Activated CD4-positive, alpha-beta T cell treated with anti-CD3 and anti-CD28 coated beads for 4 hours (primary cell): Measurements from ENCODE around the gene CYP26B1.

ENCODE experiments used
- DNase-seq, 2 donors: peaks; one replicate each; pipeline ENCODE4 v3.0.0-alpha.2; 2020

The CYP26B1 gene

DNA sequence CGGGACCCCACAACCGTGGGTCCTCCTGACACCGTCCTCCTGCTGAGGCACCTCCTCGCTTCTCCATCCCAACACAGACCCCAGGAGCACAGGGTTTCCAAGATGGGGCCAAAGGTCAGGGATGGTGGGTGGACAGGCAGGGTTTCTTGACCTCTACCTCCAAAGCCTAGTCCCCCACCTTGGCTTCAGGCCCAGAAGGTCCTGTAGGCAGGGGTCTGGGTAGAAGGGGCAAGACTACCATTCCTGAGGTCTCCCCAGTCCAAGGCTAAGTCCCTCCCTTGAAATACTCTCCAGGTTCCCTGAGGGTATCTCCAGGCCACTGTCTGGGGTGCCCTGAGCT is 7.1 kb downstream of the CYP26B1 start:
- no peak for DNase-seq

DNA sequence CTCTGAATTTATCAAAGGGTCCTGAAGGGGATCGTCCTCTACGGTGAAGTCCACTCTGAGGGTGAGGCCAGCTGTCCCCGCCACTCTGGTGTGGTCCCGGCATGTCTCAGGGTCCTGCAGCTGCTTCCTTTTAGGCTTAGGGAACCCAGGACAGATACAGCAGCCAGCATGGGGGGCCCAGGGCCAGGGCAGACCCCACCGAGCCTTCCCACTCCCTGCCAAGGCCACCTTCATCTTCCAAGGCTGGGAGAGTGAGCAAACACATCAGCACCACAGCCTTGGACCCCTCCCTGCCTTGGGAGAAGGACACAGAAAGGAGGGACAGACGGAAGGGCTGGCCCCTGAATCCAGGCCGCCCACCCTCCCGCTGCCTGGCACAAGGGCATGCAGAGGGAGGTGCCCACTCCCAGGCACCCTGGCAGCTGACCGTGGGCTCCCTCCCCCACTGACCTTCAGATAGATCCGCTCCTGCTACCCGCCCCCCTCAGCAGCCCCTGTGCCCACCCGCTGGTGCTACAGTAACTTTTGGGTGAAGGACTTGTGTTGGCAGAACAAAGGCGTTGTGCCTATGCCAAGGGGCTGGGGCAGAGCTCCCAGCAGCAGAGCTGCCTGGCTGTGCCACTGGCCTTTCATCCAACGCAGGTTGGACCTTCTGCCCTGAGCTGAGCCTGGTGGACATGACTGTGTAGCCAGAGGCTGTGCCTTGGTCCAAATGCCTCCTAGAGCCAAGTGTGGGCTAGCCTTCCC is 7.6 kb downstream of the CYP26B1 start:
- DNase-seq = no peak

DNA sequence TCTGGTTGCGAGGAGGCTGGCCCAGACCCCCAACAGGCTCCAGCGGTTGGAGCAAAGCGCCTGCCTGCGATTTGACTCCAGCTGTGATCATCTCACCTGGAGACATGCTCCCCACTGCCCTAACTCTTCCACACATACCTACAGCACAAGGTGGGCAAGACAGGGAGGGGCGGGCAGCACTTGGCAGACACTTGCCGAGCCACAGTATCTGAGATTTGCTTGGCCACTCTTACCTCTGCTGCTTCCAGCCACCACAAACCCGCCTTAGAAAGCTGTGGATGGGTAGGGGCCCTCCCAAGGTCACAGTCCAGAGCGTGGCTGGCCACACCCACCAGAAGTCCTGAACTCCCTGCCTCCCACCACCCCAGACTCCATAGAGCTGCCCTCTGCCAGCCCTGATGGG is 8.2 kb downstream of the CYP26B1 start:
- DNase-seq = no peak

DNA sequence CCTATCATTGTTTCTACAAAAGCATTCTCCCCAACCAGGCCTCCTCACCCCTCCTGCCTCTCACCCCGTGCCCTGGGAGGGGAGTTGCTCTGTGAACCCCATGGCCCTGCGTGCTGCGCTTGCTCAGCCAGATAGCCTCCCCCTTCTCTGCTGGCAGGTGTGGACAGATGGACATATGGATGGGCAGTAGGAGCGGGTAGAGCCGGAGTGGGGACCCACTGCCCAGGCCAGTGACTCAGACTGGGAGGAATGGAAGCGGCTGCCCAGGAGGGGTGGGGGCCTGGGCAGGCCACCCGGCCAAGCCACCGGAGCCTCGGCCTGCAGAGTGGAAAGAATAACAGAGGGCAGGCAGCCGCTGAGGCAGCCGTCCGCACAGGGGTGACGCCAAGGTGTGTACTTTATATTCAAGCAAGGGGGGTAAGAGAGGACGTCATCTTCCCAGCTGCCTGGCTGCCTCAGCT is 8.7 kb downstream of the CYP26B1 start:
- DNase-seq = no peak

DNA sequence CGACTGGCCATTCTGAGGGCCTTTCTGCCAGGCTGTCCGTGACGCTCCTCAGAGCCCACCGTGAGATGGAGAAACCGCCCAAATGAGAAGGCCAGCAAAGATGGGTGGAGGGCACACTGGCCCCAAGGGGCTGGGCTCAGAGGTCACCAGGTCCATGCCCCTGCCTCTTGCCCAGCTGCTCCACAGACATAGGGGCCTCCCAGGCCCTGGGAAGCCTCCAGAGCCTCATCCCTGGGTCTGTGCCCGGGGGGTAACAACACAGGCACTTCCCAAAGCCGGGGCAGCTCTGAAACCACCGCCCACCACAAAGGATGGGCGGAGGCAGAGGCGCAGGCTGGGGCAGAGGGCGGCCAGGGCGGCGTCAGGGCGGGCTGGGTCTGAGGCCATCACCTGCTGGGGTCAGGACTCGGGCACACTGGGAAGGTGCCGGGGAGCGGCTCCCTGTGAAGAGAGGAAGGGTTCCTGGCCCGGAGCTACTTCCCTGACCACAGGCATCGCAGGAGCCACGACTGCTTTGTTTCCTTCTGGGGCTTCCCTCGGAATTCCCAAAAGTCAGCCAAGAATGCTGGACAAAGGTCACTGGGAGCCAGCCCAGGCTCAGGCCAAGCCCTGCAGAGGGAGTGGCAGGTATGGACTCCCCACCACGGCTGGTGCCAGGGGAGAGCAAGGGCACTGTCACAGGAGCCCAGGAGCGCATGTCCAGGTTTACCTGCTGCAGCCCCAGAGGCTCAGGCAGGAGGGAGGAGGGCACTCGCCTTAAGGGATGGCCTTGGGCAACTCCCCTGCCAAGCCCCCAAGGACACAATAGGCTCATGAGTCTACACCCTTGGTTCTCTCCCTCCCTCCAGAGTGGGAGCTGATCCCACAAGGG is 9.4 kb downstream of the CYP26B1 start:
- DNase-seq = no peak

DNA sequence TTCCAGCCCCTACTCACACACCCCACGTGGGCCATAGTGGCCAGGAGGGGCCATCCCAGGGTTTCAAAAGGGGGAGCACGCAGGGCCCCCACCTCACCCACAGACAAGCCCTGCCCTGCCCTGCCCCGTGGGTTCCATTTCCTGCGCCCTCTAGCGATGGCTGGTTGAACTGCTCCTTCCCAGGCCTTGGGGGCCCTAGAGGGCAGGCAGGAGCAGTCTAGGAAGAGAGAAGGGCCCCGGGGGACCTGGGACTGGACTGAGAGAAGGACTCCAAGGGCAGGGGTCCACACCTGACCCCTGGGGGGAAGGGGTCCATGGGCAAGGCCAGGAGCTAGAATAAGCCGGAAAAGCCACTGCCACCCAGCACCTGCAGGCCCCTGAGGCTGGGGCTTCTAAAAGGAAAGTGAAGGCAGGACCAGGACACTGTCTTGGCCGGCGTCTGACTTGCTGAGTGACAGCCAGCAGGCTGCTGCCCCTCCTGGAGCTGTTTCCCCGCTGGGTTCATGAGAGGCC is 10.1 kb downstream of the CYP26B1 start:
- DNase-seq = peak; percentile 35 to 56

DNA sequence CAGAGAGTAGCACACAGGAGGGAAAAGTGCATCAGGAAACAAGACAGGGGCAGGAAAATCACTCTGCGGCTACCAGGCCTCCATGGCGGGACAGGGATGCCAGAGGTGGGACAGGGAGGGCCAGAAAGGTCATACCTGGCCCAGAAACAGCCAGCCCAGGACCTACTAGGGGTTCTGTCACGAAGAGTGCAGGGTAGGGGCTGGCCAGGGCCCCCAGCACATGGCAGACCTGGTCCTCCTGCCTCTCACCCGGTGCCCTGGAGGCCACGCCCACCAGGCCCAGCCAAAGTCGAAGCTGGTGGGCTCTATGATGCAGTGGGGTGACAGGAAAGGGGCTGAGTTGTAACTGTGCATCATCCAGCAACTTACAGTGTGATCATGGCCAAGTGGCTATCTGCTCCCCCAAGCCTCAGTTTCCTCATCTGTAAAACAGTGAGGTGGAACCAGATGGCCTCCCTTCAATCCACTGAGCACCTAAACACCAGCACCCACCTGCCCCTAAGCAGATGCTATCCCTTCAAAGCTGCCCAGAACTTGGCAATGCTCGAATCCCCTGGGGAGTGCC is 10.6 kb downstream of the CYP26B1 start:
- DNase-seq = no peak

DNA sequence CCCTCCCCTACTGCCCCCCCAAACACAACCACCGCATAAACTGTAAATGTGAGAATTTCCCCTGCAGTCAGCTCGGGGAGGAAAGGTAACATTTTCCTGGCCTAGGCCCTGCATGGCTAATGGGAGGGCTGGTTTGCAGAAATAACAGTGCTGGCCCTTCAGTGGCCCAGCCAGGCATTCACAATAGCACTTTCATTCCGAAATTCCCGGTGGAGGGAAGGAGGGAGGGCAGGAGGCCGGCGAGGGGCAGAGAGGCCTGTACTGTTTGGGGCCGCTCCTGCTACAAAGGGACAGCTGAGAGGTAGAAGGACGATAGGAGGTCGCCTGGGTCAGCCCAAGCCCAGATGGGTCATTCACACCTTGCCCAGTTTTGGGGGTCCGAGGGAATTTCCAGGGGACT is 11.3 kb downstream of the CYP26B1 start:
- DNase-seq = no peak

DNA sequence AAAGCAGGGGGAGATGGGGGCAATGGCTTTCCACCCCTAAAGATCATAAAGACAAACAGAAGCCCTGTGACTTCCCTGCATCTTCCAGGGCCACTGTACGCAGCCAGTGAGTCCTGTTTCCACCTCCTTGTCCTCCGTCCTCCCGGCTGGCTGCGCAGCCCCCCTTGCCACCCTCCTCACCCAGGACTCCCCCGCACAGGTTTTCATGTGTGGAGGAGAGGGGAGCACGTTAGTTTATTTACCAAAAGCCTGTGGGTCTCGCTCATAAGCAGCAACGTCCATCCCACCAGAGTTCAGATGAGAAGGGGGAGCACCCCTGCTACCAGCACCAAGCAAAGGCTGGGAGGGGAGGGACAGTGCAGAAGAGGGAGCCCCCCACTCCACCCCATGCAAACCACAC is 11.7 kb downstream of the CYP26B1 start:
- no peak for DNase-seq

DNA sequence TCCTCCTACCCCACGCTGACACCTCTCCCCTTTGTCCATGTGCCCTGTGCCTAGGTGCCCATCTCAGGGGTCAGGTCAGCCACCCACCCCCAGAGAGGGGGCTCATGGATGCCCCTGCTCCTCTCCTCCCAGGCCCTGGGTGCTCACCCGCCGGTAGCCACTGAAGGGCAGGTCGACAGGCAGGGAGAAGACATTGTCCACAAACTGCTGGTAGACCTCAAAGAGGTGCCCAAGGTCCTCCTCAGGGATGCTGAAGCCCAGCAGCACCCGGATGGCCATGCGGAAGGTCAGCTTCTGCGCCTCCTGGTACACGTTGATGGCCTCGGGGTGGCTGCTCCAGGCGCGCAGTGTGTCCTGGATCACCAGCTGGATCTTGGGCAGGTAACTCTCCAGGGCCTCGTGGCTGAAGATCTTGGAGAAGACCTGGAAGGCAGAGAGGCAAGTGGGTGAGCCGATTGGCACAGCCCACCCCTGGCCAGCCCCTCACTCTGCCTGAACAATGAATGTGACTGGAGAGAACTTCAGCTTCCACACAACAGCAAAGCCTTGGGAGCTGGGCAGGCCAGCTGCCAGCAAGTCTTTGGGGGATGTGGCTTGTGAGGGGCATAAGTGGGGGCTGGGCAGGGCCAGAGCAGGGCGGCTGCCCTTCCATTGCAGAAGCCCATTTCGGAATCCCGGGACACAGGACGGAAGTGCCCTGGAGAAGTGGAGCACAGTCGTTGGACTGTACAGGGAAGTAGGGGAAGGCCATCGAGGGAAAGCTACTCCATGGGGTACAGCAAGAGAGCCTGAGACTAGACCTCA is 12.5 kb downstream of the CYP26B1 start:
- DNase-seq = no peak

DNA sequence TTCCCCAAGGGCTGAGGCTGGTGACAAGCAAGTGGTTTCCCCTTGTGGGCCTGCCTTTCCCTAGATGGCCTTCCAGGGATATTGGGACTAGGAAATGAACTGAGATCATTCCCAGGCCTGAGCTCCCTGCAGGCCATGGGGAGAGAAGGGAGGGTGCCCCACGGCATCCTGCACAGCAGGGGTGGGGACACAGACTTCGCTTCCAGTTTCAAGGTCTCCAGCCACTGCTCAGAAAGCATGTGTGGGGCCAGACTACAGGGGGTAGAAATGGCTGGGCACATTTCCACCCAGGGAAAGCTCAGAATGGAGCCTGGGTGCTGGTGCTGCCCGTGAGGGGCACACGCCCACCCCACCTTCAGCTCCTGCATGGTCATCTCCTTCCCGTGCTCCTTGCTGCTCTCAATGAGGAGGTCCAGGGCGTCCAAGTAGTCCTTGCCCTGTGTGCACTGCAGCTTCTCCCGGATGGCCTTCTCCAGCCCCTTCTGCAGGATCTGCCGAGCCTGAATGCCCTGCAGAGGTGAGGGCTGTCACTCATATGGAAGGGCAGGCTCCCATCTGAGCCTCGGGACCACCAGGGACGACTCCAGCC is 13.2 kb downstream of the CYP26B1 start:
- no peak for DNase-seq

DNA sequence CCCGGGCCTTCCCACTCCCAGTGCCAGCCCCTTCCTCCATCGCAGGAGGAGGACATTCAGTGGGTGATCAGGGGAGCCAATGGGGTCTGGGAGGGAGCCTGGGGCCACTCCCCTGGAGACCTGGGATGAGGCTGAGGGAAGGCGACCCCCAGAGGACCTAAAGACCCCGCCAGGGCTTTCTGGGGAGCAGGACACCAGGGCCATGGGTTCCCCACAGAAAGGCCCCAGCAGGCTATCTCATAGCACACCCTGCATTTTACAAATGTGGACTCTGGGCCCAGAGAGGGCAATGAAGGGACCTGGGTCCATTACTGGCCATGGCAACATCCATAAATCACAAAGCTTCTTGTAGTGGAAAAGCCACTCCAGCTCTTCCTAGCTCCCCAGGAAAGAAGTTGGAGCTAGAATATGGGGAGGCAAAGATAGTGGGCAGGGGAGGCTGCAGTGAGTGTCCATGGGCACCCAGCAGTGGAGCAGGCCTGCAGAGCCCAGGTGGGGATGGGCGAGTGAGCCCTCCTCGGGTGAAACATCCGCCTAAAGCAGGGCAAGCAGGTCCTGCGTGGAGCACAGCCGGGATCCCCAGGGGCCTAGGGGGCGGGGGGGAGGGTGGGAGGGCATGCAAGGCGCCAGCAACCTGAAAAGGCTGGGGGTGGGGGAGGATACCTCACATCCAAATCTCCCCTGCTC is 13.8 kb downstream of the CYP26B1 start:
- no peak for DNase-seq

DNA sequence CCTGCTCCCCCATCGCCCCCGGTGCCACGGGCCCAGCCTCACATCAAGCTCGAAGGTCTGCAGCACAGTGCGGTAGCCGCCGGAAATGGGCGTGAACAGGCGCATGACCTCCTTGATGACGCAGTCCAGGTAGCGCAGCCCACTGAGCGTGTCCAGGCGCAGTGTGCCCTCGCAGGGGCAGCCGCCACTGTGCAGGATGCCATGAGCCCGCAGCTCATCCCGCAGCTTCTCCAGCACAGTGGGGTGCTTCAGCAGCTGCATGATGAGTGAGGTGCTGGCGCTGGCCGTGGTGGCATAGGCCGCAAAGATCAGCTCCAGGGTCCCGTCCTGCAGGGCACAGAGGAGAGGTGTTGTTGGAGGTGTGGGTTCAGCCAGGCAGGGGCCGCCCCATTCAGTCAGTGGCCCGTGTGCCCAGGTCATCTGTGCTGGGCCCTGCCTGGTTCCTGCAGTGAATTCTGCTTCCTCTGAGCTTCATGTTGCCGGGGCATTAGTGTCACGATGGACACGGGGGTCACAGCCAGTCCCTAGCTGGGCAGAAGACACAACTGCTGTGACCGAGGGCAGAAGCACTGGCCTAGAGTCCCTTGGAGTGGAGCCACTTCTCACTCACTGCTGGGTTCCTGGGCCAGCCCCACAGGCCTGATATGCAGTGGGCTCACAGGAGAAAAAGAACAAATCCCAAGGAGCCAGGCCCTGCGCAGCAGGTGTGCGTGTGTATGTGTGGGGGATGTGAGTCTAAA is 14.5 kb downstream of the CYP26B1 start:
- no peak for DNase-seq

DNA sequence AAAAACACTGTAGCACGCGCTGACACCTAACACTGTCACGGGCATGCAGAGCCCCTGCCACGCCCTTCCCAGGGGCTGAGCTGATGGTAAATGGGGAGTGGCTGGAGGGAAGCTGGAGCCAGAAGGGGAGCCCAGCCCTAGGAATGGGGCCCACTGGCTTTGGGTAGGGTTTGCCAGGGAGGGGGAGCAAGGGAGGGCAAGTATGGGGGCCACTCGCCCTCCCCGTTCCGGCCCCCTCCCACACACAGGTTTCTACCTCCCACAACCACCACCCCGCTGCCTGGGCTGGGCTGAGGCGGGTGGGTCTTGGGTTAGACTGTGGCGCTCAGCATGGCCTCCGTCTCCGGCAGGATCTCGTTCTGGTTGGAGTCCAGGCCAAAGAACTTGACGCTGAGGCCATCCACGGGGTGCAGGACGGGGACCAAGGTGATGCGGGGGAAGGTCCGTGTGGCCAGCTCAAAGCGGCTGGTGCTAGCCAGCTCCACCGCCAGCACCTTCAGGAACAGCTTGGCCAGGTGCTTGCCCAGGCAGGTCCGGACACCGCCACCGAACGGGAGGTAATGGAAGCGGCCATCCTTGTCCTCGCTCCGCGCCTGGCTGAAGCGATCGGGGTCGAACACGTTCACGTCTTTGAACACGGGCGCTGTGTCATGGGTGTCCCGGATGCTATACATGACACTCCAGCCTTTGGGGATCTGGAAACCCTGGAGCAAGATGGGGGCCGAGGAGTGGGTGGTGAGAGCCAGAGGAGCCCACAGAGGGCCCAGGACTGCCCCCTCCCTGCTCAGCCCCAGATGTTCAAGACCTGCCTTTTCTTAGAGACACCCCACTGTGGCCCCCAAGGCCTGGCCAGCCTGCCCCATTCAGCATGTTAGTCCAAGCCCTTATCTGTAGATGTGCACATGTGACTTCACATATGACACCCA is 15.5 kb downstream of the CYP26B1 start:
- no peak for DNase-seq

DNA sequence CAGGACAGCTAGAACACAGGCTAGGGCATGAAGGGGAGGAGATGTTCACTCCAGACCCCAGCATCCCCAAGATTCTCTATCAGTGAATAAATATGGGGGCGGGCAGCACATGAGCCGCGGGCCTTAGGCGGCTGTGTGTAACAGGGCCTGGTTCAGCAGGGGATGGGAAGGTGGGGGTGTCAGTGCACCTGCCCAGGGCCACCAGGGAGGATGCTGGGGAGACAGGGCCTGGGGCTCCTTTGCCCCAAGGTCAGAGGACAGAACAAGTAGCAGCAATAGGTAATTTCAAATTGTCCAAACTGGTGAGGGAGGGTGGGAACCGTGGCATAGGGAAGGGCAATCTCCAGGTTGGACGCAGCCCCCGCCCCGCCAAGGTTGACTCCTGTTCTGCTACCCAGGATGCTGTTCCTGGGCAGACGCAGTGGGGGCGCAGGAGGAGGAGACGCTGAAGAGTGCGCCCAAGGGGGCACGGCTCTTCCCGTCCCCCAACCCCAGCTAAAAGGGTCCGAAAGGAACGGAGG is 16.2 kb downstream of the CYP26B1 start:
- DNase-seq = no peak

DNA sequence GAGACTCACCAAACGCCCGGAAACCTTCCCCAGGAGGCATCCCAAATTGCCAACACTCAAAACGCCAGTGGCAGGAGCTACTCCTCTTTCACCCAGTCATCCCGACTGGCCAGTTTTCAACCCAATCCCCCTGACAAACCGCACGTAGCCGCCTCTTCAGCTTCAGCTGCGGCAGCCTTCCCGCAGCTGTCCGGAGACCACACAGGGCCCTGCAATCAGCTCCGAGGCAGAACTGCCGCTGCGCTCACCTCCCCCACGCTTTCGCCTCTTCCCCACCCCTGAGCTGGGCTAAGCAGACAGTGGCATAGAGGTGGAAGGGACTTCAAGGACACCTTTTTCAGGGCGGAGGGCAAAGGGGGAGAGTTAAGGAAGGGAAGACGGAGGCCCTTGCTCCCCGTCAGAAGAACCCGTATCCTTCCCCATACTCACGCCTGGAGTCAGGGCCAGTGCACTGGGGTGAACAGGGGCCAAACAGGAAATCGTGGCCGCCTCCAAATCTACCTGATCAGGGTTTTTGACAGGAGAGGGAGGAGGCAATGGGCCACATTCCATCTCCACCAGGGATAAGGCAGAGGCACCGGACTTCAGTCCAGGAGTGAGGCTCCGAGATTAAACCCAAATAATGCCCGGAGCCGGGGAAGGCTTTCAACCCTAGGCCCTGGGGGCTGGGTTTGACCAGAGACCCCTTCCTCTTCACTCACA is 16.9 kb downstream of the CYP26B1 start:
- no peak for DNase-seq

DNA sequence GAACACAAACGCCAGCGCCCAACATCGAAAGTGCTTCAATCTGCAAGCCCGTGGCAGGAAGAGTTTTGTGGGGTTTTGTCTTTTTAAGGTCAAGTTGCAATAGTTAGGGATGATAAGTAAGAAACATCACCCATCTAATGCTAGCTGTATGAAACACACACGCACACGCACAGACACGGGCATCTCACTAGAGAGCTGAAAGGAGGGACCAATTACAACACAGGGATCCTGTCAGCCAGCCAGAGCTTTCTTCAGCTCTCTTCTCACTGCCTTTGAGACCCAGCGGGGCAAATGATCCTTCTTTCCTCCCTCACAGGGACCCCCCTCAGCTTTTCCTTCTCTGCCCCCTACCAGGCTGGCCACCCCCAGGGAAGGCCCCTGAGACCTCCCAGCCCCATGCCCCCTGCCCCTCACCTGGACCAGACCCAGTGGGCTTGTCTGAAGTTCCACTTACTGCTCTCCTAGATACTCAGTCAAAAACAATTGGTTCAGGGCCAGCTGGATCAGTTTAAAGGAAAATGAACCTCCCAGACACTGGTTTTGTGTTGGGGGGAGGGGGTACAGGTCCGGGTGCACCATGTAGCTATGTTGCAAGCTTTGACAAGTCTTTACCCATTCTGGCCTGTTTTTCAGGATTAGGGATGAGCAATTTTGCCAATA is 17.9 kb downstream of the CYP26B1 start:
- no peak for DNase-seq

DNA sequence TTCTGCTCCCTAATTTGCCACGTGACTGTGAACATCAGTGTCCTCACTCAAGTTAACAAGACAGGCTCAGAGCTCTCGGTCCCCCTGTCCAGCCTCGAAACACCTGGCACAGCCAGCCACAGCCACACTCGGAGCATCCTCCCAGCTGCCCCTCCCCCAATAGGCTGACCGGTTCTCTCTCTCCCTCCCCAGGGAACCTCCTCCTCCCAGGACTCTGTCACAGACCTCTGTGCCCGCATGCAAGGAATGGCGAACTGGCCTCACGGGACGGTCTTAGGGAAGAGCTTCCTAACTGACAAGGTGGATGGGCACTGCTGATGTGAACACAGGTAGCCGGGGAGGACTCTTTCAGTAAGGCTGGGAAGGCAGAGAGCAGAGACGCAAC is 18.8 kb downstream of the CYP26B1 start:
- DNase-seq = no peak
